Left lung (tissue), 10 donors: ENCODE data around the gene KAT8. TPM values are rescaled to one million over a fixed set of nuclear protein-coding genes. Genes with fewer than 3 reads are reported as not detected.

ENCODE experiments used
- ATAC-seq: fragments of 200-7000 bp; cut with Tn5 transposase; one replicate; pipeline ENCODE4 v1.9.1; 2020; ENCODE audit warnings: moderate library complexity
- DNase-seq, 4 donors: peaks; one replicate each; pipeline ENCODE4 v3.0.0-alpha.2; 2013 to 2020
- H3K27ac ChIP-seq, 2 donors: fragments of 200-600 bp; sonication (generic) in 1 of 2; one replicate each; pipeline versions ENCODE4 v1.5.0 to v1.8.0; 2020 to 2021
- H3K27me3 ChIP-seq, 2 donors: fragments of 200-600 bp; sonication (generic) in 1 of 2; one replicate each; pipeline versions ENCODE4 v1.5.0 to v1.8.0; 2020 to 2021
- H3K36me3 ChIP-seq, 2 donors: fragments of 200-600 bp; sonication (generic) in 1 of 2; one replicate each; pipeline versions ENCODE4 v1.5.0 to v1.8.0; 2020 to 2021
- H3K4me1 ChIP-seq, 2 donors: fragments of 200-600 bp; one replicate each; pipeline ENCODE4 v1.8.0; 2021
- H3K4me3 ChIP-seq, 2 donors: fragments of 200-600 bp; sonication (generic) in 1 of 2; one replicate each; pipeline versions ENCODE4 v1.5.0 to v1.8.0; 2020 to 2021; ENCODE audit warnings: mild to moderate bottlenecking in 1 of 2
- H3K9me3 ChIP-seq, 2 donors: fragments of 200-600 bp; sonication (generic) in 1 of 2; one replicate each; pipeline versions ENCODE4 v1.5.0 to v1.8.0; 2020 to 2021
- intact Hi-C, 2 donors: fragments of 100-400 bp; cut with DNase I; formaldehyde crosslinking; loops; one replicate each; pipeline versions ENCODE4 v1.11.2 to v1.14.2; 2022
- polyA plus RNA-seq, 6 donors: library from polyadenylated mRNA; unstranded; fragments of 120-200 nt; gene quantifications; one replicate each; pipeline ENCODE4 v1.2.1, GENCODE V29; 2013; ENCODE audit not compliant: insufficient read length in 6 of 6
- total RNA-seq, 2 donors: library from RNA; stranded (reverse); fragmentation: NEBNext Ultra II Directional; extraction: Animal tissue kit (Norgen Biotek cat#: 25700); gene quantifications; one replicate each; pipeline ENCODE4 v1.2.1, GENCODE V29; 2021
- TF ChIP-seq, protein P1 (sequence below), 2 donors: fragments of 200-600 bp; sonication (generic) in 1 of 2; IDR thresholded peaks; one replicate each; pipeline versions ENCODE4 v1.5.0 to v1.8.0; 2021; ENCODE audit warnings: antibody characterized with exemption in 2 of 2
- donor health status: DM: no; HTN: yes; CAD: no.
- donor health status: DM: no; HTN: no; CAD: no.

Gene KAT8
- total and polyA plus RNA-seq, 8 donors: 49.8 to 74.6 (median 61.0) TPM

- H3K36me3 ChIP-seq: peaks cover 0 to 24% of the 10 kb centered on the region in 2 donors
- no peak for DNase-seq
- H3K27me3 ChIP-seq: no peaks in the 10 kb centered on the region
- intact Hi-C loops: no loop called here
- no peak overlapping the region for H3K4me3 ChIP-seq
- H3K27ac ChIP-seq: no peak overlapping the region
- peaks cover 14 to 34% of the 10 kb centered on the region in 2 donors for H3K4me1 ChIP-seq
- ATAC-seq: no peak
- no peaks in the 10 kb centered on the region for H3K9me3 ChIP-seq
- TF ChIP-seq, protein P1, sequence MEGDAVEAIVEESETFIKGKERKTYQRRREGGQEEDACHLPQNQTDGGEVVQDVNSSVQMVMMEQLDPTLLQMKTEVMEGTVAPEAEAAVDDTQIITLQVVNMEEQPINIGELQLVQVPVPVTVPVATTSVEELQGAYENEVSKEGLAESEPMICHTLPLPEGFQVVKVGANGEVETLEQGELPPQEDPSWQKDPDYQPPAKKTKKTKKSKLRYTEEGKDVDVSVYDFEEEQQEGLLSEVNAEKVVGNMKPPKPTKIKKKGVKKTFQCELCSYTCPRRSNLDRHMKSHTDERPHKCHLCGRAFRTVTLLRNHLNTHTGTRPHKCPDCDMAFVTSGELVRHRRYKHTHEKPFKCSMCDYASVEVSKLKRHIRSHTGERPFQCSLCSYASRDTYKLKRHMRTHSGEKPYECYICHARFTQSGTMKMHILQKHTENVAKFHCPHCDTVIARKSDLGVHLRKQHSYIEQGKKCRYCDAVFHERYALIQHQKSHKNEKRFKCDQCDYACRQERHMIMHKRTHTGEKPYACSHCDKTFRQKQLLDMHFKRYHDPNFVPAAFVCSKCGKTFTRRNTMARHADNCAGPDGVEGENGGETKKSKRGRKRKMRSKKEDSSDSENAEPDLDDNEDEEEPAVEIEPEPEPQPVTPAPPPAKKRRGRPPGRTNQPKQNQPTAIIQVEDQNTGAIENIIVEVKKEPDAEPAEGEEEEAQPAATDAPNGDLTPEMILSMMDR (IDR thresholded peaks at IDR 0.05): no peak
Measured at GRCh38 chr16:31106509-31107464, 10.7 kb upstream of the KAT8 start.

- Histone ChIP-seq H3K4me3 (no peak overlapping the region), H3K36me3 (peaks cover 0 to 31% of the 10 kb centered on the region in 2 donors), H3K4me1 (peaks cover 14 to 40% of the 10 kb centered on the region in 2 donors), H3K27me3 (no peaks in the 10 kb centered on the region), H3K27ac (no peak overlapping the region), H3K9me3 (no peaks in the 10 kb centered on the region)
- no peak for ATAC-seq
- TF ChIP-seq, protein P1 (IDR thresholded peaks at IDR 0.05): no peak
- intact Hi-C loops: no loop called here
- no peak for DNase-seq
Measured at GRCh38 chr16:31107465-31107867, 10.0 kb upstream of the KAT8 start.

DNA sequence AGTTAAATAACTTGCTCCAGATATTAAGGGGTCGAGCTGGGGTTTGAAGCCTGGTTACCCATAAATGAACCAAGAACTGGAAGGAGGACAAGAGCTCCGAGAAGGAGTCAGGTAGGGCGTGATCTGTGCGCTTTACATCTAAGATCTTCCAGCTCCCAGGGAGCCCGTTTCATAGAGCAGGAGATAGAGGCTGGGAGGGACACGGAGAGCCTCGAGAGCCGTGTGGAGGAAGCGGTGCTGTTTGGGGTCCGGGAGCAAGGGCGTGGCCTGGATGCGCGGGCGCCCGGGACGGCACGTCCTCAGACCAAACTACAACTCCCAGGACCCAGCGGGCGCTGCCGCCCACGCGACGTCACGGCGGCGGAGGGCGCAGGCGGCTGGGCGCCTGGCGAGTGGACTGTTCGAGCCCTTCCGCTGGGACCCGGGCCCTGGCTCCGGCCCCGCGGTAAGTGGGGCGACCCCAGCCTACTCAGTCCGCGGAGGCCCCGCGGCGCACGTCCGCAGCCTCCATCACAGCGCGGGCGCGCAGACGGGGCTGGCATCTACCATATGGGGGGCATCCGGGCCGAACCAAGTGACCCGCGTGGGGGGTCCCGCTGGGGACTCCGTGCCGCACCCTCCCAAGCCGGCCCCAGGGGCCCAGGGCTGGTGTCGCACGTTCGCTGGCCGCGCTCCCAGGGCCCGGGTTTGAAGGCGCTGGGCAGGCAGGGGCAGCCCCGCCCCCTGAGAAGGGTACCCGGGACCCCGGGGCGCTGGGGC is 9.2 kb upstream of the KAT8 start, which contains the start of gene BCKDK:
Gene BCKDK (plus strand): TSS at position 352 of the 759 bp plus-strand sequence. CDS start 838 bp downstream, outside the sequence.
- TF ChIP-seq, protein P1 (IDR thresholded peaks at IDR 0.05): no peak
- Histone ChIP-seq H3K27ac (peak within 1 kb of the TSS; percentile 81 to 88), H3K36me3 (peaks cover 0 to 39% of the 10 kb centered on the region in 2 donors), H3K9me3 (no peaks in the 10 kb centered on the region), H3K4me1 (peaks cover 14 to 48% of the 10 kb centered on the region in 2 donors), H3K27me3 (no peaks in the 10 kb centered on the region), H3K4me3 (peak within 1 kb of the TSS; percentile 90 to 96)
- peak; percentile 59 to 96 (median 82) for DNase-seq
- peak; percentile 88 for ATAC-seq
- intact Hi-C loops: no loop called here

DNA sequence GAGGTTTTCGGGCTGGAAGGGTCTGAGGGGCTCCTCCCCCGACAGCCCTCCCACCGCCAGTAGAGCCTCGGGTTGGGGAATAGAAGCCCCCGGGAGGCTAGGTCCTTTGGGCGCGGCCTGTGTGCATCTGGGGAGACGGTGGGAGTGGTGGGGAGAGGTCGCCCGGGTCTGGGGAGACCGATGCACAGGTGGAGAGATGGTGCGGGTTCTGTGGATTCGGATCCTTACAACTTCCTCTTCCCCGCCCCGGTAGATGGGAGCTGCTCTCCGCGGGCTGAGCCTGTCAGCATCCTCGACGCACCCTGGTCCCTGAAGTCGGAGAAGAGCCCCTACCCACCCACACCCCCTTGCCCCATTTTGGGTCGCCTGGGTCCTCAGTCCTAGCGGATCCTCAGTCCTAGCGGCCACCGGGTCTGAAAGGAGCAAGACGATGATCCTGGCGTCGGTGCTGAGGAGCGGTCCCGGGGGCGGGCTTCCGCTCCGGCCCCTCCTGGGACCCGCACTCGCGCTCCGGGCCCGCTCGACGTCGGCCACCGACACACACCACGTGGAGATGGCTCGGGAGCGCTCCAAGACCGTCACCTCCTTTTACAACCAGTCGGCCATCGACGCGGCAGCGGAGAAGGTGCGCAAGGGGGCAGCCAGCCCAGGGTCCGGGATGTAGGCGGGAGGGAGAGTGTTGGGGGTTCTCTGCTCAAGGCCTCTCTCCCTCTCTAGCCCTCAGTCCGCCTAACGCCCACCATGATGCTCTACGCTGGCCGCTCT is 8.5 kb upstream of the KAT8 start:
- DNase-seq (no peak), ATAC-seq (no peak)
- Histone ChIP-seq H3K9me3 (no peaks in the 10 kb centered on the region), H3K27ac (peak overlapping the region; percentile 81 to 88), H3K4me3 (peak overlapping the region; percentile 90 to 96), H3K27me3 (no peaks in the 10 kb centered on the region), H3K36me3 (peaks cover 0 to 39% of the 10 kb centered on the region in 2 donors), H3K4me1 (peaks cover 14 to 56% of the 10 kb centered on the region in 2 donors)
- intact Hi-C loops: no loop called here
- TF ChIP-seq, protein P1 (IDR thresholded peaks at IDR 0.05): no peak
